Activated CD4-positive, alpha-beta T cell treated with anti-CD3 and anti-CD28 coated beads, Interleukin-2, amount 50 U/mL, for 16 hours (primary cell): ENCODE results near the gene NBPF14.
"Not testable (repeated sequence)": the region's sequence is repeated elsewhere in the genome, so short reads cannot be mapped to it uniquely, and the experiment has no call there.

ENCODE experiments used
- DNase-seq: peaks from one replicate; pipeline ENCODE4 v3.0.0-alpha.2; 2020

NBPF14 gene, protein sequence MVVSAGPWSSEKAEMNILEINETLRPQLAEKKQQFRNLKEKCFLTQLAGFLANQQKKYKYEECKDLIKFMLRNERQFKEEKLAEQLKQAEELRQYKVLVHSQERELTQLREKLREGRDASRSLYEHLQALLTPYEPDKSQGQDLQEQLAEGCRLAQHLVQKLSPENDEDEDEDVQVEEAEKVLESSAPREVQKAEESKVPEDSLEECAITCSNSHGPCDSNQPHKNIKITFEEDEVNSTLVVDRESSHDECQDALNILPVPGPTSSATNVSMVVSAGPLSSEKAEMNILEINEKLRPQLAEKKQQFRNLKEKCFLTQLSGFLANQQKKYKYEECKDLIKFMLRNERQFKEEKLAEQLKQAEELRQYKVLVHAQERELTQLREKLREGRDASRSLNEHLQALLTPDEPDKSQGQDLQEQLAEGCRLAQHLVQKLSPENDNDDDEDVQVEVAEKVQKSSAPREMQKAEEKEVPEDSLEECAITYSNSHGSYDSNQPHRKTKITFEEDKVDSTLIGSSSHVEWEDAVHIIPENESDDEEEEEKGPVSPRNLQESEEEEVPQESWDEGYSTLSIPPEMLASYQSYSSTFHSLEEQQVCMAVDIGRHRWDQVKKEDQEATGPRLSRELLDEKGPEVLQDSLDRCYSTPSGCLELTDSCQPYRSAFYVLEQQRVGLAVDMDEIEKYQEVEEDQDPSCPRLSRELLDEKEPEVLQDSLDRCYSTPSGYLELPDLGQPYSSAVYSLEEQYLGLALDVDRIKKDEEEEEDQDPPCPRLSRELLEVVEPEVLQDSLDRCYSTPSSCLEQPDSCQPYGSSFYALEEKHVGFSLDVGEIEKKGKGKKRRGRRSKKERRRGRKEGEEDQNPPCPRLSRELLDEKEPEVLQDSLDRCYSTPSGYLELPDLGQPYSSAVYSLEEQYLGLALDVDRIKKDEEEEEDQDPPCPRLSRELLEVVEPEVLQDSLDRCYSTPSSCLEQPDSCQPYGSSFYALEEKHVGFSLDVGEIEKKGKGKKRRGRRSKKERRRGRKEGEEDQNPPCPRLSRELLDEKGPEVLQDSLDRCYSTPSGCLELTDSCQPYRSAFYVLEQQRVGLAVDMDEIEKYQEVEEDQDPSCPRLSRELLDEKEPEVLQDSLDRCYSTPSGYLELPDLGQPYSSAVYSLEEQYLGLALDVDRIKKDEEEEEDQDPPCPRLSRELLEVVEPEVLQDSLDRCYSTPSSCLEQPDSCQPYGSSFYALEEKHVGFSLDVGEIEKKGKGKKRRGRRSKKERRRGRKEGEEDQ (N-terminal part only)

DNA sequence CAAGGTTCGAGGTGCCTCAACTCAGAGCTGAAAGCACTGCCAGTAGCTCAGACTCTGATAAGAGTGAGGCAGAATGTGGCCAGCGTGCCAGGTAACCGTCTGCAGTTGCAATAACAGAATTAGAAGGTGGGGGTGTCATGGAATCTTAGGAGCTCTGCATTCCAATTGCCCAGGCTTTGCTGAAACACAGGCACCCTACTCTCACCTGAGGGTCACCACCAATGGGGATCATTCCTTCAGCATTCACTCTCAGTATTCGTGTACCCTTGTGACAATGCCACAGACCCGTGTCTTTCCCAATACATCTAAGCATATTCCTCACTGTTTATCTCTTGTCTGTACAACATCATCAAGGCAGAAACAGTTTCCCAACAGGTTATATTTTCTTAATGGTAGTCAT is at the start of gene NBPF14:
Gene NBPF14, minus strand, starts transcription at position 101 of the 400 bp plus-strand sequence. CDS start 294 bp downstream, outside the sequence.
- DNase-seq = not testable (repeated sequence)

DNA sequence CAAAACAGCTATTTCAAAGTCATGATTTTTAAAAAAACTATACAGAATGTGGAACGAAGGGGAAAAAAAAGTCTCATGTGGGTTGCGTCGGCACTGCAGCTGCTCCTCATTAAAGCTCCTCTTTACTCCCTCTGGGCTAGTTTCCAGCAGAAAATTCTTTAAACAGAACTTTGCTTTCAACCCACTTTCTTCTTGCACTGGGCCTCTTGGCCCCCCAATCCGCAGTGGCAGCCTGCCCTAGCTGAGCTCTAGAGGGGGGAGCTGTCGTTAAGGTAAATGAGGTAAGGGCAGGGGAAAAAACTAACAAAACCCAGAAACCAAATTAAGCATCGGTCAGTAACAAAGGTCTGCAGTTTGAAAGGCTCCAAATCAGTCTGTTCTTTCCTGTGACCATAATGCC is 29.6 kb upstream of the NBPF14 start:
- DNase-seq = not testable (repeated sequence)

DNA sequence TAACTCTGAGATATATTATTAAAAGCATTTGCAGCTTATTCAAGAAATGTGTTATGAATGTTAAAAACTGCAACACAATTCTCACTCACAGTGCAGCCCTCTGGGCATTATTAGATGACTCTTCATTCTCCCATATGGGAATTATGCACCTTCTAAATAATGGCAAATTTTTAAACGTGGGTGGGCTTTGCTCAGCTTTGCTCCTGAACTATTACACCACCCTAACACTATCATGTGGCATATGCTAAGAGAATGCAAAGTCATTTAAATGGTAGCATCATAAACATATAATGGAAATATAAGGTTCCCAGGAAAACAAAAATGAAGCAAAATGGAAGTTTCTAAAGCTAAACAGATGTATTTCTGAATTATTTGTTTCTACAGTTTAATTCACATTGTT is 22.4 kb upstream of the NBPF14 start:
- not testable (repeated sequence) for DNase-seq

DNA sequence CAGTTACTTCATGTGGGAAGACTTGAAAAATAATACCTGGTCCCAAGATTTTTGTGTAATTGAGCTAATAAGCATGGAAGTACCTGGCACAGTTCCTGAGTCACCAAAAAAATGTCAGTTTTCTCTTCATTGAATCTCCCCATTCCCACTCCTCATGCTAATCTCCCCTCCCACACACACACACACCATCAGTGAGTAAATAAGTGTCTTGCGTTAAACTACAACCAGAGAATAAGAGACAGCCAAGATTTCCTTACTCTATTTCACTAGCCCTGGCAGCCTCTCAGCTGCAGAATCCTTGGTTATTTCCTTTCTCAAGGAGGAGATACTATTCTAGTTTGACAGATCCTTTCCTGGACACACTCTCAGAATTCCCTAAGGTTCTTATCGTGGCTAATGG is 9.5 kb upstream of the NBPF14 start:
- not testable (repeated sequence) for DNase-seq

DNA sequence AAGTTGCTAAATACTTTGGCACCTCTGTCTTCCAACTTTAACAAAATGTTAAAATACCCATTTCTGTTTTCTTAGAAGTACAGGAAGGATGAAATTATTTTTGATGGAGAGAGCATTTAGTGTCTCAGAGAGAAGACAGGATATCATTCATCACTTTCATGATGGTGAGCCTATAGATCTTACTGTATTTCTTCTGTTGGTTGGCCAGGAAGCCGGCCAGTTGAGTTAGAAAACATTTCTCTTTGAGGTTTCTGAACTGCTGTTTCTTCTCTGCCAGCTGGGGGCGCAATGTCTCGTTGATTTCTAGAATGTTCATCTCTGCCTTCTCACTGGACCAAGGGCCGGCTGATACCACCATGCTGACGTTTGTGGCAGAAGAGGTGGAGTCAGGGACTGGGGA is 451 bp downstream of the NBPF14 start:
- peak; percentile 2 for DNase-seq

DNA sequence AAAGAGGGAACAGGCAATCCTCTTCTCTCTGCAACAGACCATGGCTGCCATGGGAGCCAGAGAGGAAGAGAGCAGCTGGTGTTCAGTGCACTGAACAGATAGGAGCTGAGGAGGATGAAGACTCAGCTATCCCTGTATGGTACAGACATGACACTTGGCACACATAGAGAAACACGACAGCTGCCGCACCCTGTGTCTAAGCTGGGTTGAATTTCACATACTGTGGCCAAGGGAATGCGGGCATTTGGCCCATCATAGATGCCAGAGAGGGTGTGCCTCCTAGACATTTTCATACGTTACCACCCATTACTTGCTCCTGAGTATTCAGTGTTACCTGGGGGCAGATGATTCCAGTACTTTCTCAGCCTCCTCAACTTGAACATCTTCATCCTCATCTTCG is 4.7 kb downstream of the NBPF14 start:
- not testable (repeated sequence) for DNase-seq

DNA sequence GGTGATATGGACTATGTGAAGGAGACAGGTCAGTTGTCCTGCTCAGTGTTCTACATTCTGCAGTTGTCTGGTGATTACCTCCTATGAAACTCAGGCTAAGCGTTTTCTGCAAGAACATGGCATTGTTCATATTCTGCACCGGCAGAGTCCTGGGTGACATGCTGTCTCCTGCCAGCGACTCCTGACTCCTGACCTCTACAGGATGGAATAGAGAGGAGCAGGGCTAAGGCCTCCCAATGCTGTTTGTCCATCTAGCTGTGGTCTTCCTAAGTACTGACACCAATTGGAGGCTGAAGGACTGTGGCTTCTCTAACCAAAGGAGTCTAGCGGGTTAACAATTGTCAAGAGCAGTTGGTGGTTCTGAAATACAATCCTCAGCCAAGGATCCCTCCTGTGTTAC is 63.7 kb downstream of the NBPF14 start:
- not testable (repeated sequence) for DNase-seq

DNA sequence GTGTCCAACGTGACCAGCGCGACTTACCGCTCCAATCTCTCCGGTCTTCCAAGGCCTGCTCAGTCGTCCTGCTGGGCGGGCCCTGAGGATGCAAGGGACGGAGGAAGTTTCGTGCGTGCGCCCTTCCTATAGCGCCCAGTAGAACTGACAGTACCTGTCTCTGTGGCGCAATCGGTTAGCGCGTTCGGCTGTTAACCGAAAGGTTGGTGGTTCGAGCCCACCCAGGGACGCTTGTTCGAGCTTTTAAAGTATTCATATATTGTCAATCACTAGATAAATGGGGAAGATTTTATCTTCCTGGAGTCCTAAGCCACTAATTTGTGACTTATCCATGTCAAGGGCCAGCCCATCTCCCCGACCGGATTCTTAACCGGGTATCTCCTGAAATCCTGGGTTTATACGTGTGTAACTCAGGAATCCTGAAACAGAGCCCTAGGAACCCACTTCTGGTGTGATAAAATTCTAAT is 66.7 kb downstream of the NBPF14 start:
- peak; percentile 83 for DNase-seq

DNA sequence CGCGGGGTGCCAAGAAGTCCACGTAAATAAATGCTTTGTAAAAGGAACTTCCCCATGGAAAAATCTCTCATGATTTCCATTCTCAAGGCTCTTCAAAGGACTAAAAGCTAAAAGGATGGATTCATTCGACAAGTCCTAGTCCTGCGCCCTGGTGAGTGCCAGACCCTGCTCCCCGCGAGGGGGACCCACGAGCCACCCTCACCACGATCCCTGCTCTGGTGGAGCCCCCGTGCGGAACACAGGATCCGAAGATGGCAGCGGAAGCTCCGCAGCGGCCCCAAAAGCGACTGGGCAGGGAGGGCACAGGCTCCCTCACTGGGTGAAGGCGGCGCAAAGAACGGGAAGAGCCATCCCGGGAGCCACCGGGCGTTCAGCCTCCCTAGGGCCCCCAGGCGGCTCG is 67.2 kb downstream of the NBPF14 start:
- DNase-seq = not testable (repeated sequence)

DNA sequence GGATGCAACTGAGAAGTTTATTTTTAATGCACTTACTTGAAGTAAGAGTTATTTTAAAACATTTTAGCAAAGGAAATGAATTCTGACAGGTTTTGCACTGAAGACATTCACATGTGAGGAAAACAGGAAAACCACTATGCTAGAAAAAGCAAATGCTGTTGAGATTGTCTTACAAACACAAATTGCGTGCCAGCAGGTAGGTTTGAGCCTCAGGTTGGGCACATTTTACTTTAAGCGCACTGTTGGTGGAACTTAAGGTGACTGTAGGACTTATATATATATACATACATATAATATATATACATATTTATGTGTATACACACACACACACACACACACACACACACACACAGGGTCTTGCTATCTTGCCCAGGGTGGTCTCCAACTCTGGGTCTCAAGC is 69.2 kb downstream of the NBPF14 start:
- DNase-seq = not testable (repeated sequence)

DNA sequence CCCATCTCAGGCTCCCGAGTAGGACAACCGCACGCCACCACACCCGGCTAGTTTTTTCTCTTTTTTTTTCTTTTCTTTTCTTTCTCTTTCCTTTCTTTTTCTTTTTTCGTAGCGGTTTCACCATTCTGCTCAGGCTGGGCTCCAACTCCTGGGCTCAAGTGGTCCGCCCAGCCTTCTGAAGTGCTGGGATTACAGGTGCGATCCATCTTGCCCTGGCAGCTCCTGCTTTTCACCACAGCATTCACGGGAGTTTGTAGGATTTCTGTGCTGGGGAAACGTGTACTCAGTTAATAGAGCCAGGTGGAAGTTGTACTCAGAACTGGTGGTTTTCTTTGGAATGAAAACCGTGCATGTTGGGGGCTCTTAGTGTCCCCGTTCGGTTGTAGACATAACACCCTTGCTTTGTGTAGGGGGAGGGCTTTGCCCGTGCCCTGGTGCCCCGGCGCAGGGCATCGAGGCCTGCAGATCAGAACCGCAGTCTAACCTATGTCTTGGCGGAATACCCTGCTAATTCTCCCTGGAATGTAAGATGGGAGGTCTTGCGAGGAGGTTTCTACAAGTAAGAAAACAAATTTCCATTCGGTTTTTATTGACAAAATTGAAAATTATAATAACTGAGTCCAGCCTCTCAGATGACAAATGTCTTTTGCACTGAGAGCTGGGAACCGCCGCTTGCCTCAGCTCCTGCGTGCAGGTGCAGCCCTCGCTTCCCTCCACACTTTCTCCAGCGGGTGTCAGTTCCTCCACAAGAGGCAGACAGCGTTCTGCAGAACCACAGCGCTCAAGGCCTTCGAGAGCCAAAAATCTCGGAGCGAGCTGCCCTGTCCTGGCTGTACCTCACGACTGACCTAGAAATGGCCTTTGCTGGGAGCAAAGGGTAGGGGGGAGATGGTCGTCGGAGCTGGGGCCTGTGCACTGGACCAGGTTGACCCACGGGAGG is 72.3 kb downstream of the NBPF14 start:
- DNase-seq = not testable (repeated sequence)

DNA sequence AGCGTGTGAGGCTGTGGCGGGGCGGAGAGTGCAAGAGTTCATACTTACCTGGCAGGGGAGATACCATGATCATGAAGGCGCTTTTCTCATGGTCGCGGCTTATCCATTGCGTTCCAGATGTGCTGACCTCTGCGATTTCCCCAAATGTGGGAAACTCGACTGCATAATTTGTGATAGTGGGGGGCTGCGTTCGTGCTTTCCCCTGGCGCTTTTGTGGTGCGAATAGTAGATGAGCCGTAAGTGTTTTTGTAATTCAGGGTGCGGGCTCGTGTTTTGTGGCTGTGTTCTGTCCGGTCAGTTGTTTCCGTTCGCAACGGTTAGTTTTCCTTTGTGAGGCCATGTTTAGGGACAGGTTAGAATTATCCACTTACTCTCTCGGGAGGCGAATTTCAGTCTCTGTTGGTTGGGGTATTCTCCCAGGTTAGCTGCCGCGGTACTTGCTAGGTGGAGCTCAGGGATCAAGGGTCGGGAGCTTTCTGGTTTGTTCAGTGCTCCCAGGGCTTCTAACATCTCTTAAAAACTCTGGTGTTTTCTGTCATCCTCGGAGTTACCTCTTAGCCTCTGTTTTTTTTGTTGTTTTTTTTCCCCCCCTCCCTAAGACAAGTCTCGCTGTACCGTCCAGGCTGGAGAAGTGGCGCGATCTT is 73.1 kb downstream of the NBPF14 start:
- peak; percentile 98 for DNase-seq

DNA sequence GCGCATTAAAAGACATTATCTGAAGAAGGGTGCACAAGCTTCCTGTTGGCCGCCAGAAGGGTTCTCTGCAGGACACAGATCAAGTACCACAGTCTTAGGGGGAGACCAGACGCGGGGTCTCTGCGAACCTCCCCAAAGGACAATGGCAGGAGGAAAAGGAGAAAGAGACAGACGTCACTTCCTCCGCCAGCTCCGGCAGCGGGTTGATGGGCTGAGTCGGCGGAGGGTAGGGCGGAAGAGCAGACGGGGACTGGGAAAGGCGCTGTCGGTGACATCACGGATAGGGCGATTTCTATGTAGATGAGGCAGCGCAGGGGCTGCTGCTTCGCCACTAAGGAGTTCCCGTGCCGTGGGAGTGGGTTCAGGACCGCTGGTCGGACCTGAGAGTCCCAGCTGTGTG is 73.7 kb downstream of the NBPF14 start:
- DNase-seq = peak; percentile 94

DNA sequence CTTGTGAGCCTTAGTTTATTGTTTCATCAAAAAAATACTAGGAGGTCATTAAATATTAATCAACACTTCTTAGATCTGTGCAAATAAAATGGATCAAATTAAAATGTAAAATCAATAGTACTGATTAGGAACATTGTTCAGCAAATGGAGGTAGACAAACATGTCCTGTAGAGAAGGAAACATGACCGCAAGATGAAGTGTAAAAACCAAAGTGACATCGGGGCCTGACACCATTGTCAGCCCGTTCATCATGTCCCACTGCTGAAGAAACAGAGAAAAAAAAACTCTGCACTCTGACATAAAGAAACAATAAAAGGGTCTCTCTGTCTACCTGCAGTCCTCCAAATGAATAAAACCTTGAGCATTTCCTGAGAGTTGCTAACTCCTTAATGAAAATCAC is 81.5 kb downstream of the NBPF14 start:
- not testable (repeated sequence) for DNase-seq

DNA sequence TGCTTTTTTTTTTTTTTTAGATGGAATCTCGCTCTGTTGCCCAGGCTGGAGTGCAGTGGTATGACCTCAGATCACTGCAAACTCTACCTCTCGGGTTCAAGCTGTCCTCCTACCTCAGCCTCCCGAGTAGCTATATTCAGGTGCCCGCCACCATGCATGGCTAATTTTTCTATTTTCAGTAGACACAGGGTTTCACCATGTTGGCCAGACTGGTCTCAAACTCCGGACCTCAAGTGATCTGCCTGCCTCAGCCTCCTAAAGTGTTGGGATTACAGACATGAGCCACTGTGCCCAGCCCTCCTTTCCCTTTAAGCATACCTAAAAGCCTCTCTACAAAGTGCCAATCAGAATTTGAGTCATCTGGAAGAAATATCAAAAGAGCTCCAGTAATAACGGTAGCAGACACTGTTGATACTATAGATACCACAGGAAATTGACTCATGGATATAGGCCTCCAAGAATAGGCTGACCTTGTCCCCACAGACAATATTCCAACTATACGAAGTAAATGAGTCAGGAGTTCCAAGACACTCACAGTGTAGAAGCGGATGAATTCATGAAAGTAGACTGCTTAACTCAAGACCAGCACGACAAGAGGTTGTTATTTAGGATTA is 83.1 kb downstream of the NBPF14 start:
- peak; percentile 85 for DNase-seq

DNA sequence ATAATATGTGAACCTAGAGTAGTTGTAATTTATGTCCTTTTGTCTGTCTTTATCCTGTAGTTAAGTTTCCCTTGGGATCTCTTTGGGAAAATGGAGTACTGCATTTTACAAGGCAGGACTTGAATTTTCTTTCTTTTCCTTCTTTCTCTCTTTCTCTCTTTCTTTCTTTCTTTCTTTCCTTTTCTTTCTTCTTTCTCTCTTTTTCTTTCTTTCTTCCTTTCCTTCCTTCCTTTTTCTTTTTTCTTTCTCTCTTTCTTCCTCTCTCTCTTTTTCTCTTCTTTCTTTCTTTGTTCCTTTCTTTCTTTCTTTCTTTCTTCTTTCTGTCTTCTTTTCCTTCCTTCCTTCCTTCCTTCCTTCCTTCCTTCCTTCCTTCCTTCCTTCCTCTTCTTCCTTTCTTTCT is 101.9 kb downstream of the NBPF14 start:
- not testable (repeated sequence) for DNase-seq

DNA sequence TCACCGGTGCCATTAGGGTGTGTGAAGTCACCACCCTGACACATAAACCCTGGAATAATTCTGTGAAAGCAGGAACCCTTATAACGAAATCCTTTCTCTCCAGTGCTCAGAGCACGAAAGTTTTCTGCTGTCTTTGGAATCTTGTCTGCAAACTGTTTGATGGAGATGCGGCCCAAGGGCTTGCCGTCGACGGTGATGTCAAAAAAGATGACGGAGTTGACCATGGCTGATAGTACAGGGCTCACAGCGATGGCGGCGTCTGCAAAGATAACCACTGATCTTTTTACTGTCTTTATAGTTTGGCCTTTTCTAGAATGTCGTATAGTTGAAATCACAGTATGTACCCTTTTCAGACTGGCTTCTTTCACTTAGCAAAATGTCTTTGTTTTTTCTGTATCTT is 112.8 kb downstream of the NBPF14 start, which contains the start of gene PPIAL4G:
Gene PPIAL4G, minus strand, starts transcription at position 274 of the 400 bp plus-strand sequence. Its CDS starts 50 bp downstream, at position 224.
- DNase-seq = not testable (repeated sequence)
